Nephron (organoid): ENCODE data around the gene TMEM41B.

Experiments
- H3K27ac Mint-ChIP-seq, 3 experiments: 2 replicates each; pipeline ENCODE4 v1.8.0; 2020; ENCODE audit warnings: mixed read lengths in 3 of 3, mild to moderate bottlenecking in 2 of 3, moderate library complexity in 1 of 3
- H3K27me3 Mint-ChIP-seq: 2 replicates; pipeline ENCODE4 v1.8.0; 2021; ENCODE audit warnings: low read depth, mild to moderate bottlenecking, moderate library complexity, mixed read lengths
- H3K36me3 Mint-ChIP-seq: 2 replicates; pipeline ENCODE4 v1.8.0; 2020; ENCODE audit warnings: low read depth, mixed read lengths
- H3K4me1 Mint-ChIP-seq: 2 replicates; pipeline ENCODE4 v1.8.0; 2020; ENCODE audit warnings: mixed read lengths
- H3K4me3 Mint-ChIP-seq, 3 experiments: 2 replicates each; pipeline ENCODE4 v1.8.0; 2020; ENCODE audit warnings: mild to moderate bottlenecking in 3 of 3, mixed read lengths in 3 of 3, moderate library complexity in 2 of 3
- H3K9me3 Mint-ChIP-seq: 2 replicates; pipeline ENCODE4 v1.8.0; 2020; ENCODE audit warnings: mixed read lengths
- TF ChIP-seq, protein P1 (sequence below), 3 experiments: fragments of 200-600 bp; sonication (generic); IDR thresholded peaks; one replicate each; pipeline ENCODE4 v1.5.0; 2021; ENCODE audit warnings: antibody characterized with exemption in 3 of 3; ENCODE audit not compliant: unreplicated experiment in 3 of 3

TMEM41B gene

DNA sequence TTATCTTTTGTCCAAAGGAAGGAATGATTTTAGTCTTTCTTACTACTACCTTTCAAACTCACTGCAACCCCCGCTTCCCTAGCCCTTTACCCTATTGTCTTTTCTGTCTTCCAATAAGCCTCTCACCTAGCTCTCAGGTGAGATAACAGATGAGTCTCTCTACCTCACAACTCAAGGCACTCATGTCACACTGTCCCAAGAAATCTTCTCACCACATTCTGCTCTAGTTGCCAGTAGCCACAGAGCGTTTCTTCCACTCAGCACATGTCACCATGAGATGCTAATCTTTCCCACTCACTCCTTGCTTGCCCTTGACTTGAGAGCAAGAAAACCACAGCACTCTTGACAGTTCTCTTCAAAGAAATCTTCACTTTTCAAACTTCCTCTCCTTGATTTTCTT, 32.7 kb upstream of the TMEM41B start:
- no peaks in the 10 kb centered on the region for H3K4me1 Mint-ChIP-seq
- H3K9me3 Mint-ChIP-seq: no peaks in the 10 kb centered on the region
- no peak overlapping the region for H3K27ac Mint-ChIP-seq
- H3K27me3 Mint-ChIP-seq: no peaks in the 10 kb centered on the region
- TF ChIP-seq, protein P1, sequence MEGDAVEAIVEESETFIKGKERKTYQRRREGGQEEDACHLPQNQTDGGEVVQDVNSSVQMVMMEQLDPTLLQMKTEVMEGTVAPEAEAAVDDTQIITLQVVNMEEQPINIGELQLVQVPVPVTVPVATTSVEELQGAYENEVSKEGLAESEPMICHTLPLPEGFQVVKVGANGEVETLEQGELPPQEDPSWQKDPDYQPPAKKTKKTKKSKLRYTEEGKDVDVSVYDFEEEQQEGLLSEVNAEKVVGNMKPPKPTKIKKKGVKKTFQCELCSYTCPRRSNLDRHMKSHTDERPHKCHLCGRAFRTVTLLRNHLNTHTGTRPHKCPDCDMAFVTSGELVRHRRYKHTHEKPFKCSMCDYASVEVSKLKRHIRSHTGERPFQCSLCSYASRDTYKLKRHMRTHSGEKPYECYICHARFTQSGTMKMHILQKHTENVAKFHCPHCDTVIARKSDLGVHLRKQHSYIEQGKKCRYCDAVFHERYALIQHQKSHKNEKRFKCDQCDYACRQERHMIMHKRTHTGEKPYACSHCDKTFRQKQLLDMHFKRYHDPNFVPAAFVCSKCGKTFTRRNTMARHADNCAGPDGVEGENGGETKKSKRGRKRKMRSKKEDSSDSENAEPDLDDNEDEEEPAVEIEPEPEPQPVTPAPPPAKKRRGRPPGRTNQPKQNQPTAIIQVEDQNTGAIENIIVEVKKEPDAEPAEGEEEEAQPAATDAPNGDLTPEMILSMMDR (IDR thresholded peaks at IDR 0.05; ENCODE audit: unreplicated experiment in 3 of 3): no peak
- H3K4me3 Mint-ChIP-seq: no peak overlapping the region
- H3K36me3 Mint-ChIP-seq: no peaks in the 10 kb centered on the region

DNA sequence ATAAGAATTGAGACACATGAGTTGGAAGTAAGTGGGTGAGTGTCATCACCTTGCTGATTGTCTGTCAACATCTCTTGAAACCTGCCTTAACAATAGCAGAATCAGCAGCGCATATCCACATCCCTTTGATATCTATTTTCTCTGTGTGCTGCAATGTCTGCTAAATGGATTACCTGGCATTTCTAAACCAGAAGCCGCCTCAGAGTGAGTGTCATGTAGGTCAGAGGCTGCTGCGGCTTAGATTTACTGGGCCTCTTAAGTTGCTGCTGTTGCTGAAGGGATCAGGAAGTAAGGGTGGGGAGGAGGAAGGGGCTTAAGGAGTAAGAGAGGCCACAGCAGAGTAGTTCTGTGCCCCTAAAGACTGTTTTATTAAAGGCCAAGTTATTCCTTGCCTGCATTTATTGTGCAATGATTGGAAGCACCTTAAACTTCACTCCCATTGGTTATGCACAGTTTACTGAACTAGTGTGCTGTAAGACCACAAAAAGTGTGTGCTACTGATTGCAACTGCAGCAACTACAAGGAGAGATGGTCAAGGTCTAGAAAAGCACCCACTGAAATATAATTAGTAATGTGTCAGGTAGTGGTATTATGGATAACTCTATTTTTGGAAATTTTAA, 29.8 kb upstream of the TMEM41B start:
- no peaks in the 10 kb centered on the region for H3K36me3 Mint-ChIP-seq
- no peaks in the 10 kb centered on the region for H3K27me3 Mint-ChIP-seq
- H3K9me3 Mint-ChIP-seq: no peaks in the 10 kb centered on the region
- no peaks in the 10 kb centered on the region for H3K4me1 Mint-ChIP-seq
- H3K27ac Mint-ChIP-seq: no peak overlapping the region
- H3K4me3 Mint-ChIP-seq: no peak overlapping the region
- TF ChIP-seq, protein P1 (IDR thresholded peaks at IDR 0.05; ENCODE audit: unreplicated experiment in 3 of 3): no peak

DNA sequence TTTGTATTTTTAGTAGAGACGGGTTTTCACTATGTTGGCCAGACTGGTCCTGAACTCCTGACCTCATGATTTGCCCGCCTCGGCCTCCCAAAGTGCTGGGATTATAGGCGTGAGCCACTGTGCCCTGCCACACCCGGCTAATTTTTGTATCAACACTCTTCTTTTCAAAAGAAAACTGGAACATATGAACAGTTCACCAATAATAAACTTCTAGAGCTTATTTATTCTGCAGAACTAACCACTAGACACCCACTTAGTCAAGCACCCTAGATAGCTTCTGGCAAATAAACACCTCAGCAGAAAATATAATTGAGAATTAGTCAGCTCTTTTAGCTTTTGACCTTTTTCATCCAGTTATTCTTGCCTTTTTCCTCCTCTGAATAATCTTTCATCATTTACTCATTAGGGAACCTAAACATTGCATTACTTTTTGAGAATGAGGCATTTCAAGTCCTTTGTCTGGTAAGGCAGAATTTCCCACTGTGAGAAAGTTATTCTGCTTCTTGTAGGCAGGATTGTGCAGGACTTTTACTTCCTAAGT, 27.3 kb upstream of the TMEM41B start:
- Mint-ChIP-seq H3K27me3 (no peaks in the 10 kb centered on the region), H3K4me1 (no peaks in the 10 kb centered on the region), H3K36me3 (no peaks in the 10 kb centered on the region), H3K27ac (no peak overlapping the region), H3K9me3 (no peaks in the 10 kb centered on the region), H3K4me3 (no peak overlapping the region)
- TF ChIP-seq, protein P1 (IDR thresholded peaks at IDR 0.05; ENCODE audit: unreplicated experiment in 3 of 3): no peak

DNA sequence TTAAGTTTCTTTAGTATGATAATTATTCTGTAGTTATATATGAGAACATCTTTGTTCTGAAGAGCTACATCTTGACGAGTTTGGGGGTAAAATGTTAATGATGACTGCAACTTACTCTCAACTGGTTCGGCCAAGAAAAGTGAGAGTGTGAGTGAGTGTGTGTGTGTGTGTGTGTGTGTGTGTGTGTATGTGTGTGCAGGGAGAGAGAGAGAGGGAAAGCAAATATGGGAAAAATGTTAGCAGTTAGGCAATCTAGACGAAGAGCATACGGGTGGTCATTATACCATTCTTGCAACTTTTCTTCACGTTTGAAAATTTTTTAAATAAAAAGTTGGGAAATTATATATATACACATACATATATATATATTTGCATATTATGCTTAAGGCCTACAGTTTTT, 18.3 kb upstream of the TMEM41B start:
- no peaks in the 10 kb centered on the region for H3K36me3 Mint-ChIP-seq
- no peaks in the 10 kb centered on the region for H3K4me1 Mint-ChIP-seq
- no peaks in the 10 kb centered on the region for H3K9me3 Mint-ChIP-seq
- H3K27me3 Mint-ChIP-seq: no peaks in the 10 kb centered on the region
- no peak overlapping the region for H3K27ac Mint-ChIP-seq
- H3K4me3 Mint-ChIP-seq: no peak overlapping the region
- TF ChIP-seq, protein P1 (IDR thresholded peaks at IDR 0.05; ENCODE audit: unreplicated experiment in 3 of 3): no peak

DNA sequence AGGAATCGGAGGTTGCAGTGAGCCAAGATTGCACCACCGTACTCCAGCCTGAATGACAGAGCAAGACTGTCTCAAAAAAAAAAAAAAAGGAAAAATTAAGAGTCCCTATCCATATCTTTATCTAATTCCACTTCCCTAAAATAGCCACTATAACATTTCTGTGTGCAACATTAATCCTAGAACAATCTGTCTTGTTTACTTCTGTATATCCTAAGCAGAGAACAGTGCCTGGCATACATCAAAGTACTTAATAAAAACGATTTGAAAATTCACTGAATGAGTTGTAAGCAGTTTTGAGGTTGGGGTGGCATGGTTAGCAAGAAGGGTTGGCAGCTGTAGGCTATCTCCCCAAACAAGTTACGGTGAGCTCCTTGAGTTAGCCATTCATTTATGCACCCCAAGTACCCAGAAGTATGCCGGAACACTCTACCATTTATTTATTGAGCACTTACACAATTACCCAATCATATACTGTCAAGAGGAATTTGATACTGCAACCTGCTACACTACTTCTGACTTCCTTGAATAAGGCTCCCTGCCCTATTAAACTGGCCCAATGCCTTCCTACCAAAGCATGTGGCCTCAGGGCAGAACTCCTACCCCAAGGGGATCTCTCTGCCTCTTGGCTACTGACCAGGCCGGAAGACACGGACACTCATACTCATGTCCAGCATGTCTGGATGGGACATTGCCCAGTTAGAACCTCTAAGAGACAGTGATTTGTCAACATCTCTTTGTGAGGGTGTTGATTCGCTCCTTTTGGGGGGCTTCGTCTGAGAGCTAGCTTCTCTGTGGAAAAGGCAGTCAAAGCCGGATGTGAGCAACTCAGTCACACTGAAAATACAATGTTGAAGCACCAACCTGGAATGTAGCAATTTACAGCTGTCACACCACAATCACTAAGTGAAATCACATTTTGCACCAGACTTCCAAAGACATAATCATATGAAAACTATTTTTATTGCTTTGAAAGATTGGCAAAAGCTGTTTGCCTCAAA, 16.3 kb upstream of the TMEM41B start:
- Mint-ChIP-seq H3K4me3 (no peak overlapping the region), H3K27ac (no peak overlapping the region), H3K27me3 (no peaks in the 10 kb centered on the region), H3K36me3 (no peaks in the 10 kb centered on the region), H3K9me3 (no peaks in the 10 kb centered on the region), H3K4me1 (no peaks in the 10 kb centered on the region)
- TF ChIP-seq, protein P1 (IDR thresholded peaks at IDR 0.05; ENCODE audit: unreplicated experiment in 3 of 3): no peak
